ENCODE data around the gene WDR35. TPM values are rescaled to one million over a fixed set of nuclear protein-coding genes. Genes with fewer than 3 reads are reported as not detected.

Gene WDR35
- polyA plus RNA-seq, 4 donors, result 21.2 to 30.7 (median 26.8) TPM

GRCh38 chr2:19875280-19875679 lies 114.6 kb downstream of the WDR35 start:
- no peak for DNase-seq (ENCODE audit: low read depth in 4 of 4, low spot score in 3 of 4)

GRCh38 chr2:19874726-19875125 lies 115.2 kb downstream of the WDR35 start:
- no peak for DNase-seq (ENCODE audit: low read depth in 4 of 4, low spot score in 3 of 4)

- no peak for DNase-seq (ENCODE audit: low read depth in 4 of 4, low spot score in 3 of 4)
Observed at GRCh38 chr2:19873014-19873413, 116.9 kb downstream of the WDR35 start.

- no peak for DNase-seq (ENCODE audit: low read depth in 4 of 4, low spot score in 3 of 4)
Observed at GRCh38 chr2:19872302-19872701, 117.6 kb downstream of the WDR35 start.

- no peak for DNase-seq (ENCODE audit: low read depth in 4 of 4, low spot score in 3 of 4)
Observed at GRCh38 chr2:19871836-19872235, 118.1 kb downstream of the WDR35 start.

GRCh38 chr2:19870792-19871191 lies 119.1 kb downstream of the WDR35 start:
- DNase-seq (ENCODE audit: low read depth in 4 of 4, low spot score in 3 of 4), result no peak

GRCh38 chr2:19868701-19869580 lies 121.0 kb downstream of the WDR35 start:
- DNase-seq (ENCODE audit: low read depth in 4 of 4, low spot score in 3 of 4), result no peak

GRCh38 chr2:19868224-19868623 lies 121.7 kb downstream of the WDR35 start:
- no peak for DNase-seq (ENCODE audit: low read depth in 4 of 4, low spot score in 3 of 4)

GRCh38 chr2:19866771-19867170 lies 123.1 kb downstream of the WDR35 start:
- DNase-seq (ENCODE audit: low read depth in 4 of 4, low spot score in 3 of 4), result no peak

GRCh38 chr2:19865151-19865550 lies 124.8 kb downstream of the WDR35 start:
- no peak for DNase-seq (ENCODE audit: low read depth in 4 of 4, low spot score in 3 of 4)

GRCh38 chr2:19864381-19864780 lies 125.5 kb downstream of the WDR35 start:
- DNase-seq (ENCODE audit: low read depth in 4 of 4, low spot score in 3 of 4), result no peak

- DNase-seq (ENCODE audit: low read depth in 4 of 4, low spot score in 3 of 4), result no peak
Observed at GRCh38 chr2:19863303-19864041, 126.4 kb downstream of the WDR35 start.

- DNase-seq (ENCODE audit: low read depth in 4 of 4, low spot score in 3 of 4), result no peak
Observed at GRCh38 chr2:19861813-19862212, 128.1 kb downstream of the WDR35 start.

Other genes starting within 250 kb of the WDR35 start
- gene TTC32, start 88.1 kb downstream of the WDR35 start, polyA plus RNA-seq (ENCODE audit: insufficient read length in 4 of 4), result 10 to 100 TPM; 25.8 to 53.2 (median 38.8) TPM
- 10 to 100 TPM in 1 of 4 donors, 1 to 10 TPM in 3; 3.1 to 16.7 (median 3.7) TPM for gene MATN3, start 22.6 kb upstream of the WDR35 start, polyA plus RNA-seq (ENCODE audit: insufficient read length in 4 of 4)
- gene LAPTM4A, start 61.5 kb upstream of the WDR35 start, polyA plus RNA-seq (ENCODE audit: insufficient read length in 4 of 4), result 100 to 1,000 TPM; 418 to 616 (median 548) TPM
- gene SDC1, start 235.0 kb upstream of the WDR35 start, polyA plus RNA-seq (ENCODE audit: insufficient read length in 4 of 4), result 10 to 100 TPM; 20.7 to 31.5 (median 27.3) TPM

Data from left renal pelvis (tissue), 4 donors.